GM21367 (cell line): ENCODE results near the gene ANKRD13A.
"Not testable (repeated sequence)": the region's sequence is repeated elsewhere in the genome, so short reads cannot be mapped to it uniquely, and the experiment has no call there.

ENCODE experiments used
- ATAC-seq: cut with Tn5 transposase; IDR thresholded peaks from one replicate; pipeline ENCODE4 v1.9.1; 2021; ENCODE audit not compliant: unreplicated experiment

Gene ANKRD13A

GRCh38 chr12:109983432-109984142, 15.6 kb upstream of the ANKRD13A start:
- ATAC-seq, result no peak

DNA sequence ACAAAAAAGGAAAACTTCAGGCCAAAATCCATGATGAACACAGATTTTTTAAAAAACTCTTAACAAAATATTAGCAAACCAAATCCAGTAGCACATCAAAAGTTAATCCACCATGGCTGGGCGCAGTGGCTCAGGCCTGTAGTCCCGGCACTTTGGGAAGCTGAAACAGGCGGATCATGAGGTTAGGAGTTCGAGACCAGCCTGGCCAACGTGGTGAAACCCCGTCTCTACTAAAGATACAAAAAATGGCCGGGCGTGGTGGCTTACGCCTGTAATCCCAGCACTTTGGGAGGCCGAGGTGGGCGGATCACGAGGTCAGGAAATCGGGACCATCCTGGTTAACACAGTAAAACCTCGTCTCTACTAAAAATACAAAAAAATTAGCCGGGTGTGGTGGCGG, 13.0 kb upstream of the ANKRD13A start:
- ATAC-seq, result not testable (repeated sequence)

DNA sequence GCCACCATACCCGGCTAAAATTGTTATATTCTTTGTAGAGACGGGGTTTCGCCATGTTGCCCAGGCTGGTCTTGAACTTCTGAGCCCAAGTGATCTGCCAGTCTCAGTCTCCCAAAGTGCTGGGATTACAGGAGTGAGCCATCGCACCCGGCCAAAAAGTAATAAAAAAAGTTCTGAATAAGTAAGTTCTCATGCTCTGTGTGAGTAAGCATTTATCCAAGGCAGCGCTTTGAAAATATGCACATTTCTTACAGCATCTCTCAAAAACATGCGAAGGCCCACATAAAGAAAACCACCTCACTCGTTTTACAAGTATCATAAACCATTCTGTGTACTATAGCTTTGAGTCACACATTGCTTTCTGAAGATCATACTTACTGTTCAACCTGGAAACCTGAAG, 11.6 kb upstream of the ANKRD13A start:
- no peak for ATAC-seq

DNA sequence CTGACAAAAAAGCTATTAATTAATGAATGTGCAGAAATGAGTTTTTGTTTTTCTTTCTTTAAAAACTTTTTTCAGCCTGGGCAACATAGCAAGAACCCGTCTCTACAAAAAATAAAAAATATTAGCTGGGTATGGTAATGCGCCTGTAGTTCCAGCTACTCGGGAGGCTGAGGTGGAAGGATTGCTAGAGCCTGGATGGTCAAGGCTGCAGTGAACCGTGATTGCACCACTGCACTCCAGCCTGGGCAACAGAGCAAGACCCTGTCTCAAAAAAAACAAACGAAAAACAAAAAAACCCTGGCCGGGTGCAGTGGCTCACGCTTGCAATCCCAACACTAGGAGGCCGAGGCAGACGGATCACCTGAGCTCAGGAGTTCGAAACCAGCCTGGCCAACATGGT, 11.0 kb upstream of the ANKRD13A start:
- ATAC-seq, result no peak

DNA sequence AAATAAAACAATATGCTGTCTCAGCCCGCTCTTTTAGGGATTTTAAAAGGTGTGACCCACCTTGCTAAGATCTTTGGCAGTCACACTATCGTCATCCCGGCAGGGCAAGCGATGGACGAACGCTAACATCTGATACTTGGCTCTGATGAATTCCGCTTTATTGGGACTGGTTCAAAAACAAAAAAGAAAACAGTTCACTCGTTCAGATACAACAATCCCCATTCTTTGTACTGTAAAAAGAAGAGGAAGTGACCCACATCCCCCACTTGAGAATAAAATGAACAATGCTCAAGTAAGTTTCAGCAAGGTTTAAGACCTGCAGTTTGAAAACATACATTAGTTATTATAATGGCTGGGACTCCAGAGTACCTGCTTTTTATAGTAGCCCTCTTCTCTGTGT, 10.3 kb upstream of the ANKRD13A start:
- ATAC-seq, result no peak

GRCh38 chr12:109989380-109989779, 9.8 kb upstream of the ANKRD13A start:
- ATAC-seq, result no peak

DNA sequence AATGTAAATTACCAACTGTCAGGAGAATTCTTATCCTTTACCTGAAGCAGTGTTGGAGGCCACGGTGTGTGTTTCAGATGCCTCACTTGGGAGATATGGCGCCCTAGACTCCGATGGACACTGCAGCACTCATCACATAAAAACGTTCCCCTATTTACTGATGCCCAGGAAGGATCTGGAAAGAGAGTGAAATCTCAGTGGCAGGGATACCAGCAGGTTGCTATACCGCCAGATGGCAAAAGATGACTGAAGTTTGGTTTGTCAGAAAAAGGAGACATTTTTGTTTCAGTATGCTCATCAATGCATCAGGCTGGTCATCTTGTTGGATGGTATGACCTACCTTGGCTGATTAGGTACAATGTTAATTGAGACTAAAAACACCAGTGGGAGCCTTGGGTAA, 7.6 kb upstream of the ANKRD13A start:
- no peak for ATAC-seq

- no peak for ATAC-seq
These were observed 6.1 kb upstream of the ANKRD13A start for GRCh38 chr12:109993091-109993490.

DNA sequence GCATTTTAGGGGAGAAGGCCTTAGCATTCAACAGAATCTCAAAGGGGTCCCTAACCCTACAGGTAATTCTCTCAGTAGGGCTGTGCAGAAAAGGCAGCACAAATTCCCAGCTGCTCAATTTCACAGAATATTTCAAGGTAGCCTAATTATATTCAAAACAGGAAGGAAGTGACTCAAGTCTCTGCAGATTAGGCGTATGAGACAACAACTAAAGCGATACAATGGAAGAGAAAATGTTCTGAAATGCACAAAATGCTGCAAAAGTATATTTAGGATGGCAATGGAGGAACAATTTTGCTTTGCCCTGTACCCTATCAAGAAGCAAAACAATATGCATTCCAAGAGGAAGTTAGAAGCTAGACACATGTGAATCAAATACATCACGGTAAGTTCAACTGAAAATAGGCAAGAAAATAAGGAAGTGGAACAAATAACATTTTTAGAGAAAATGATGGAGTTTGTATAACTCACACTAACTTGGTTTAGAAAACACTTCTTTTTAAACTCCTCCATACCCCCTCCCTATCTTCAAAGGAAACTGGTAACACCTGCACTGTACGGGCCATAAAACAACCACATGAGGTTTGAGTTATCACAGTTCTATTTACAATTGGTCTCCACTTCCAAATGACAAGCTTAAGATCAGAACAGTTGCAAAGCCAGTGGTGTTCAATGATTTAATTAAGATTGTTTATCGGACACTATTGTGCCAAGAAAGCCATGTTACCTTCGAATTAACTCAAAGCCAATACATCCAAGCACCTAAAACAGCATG, 4.6 kb upstream of the ANKRD13A start:
- no peak for ATAC-seq

- no peak for ATAC-seq
These were observed 3.9 kb upstream of the ANKRD13A start for GRCh38 chr12:109995361-109995685.

GRCh38 chr12:109995686-109996482, 3.3 kb upstream of the ANKRD13A start, which contains the start of gene GIT2:
TSS of gene GIT2 (minus strand) at chr12:109996368. CDS start at chr12:109996224, 144 bp downstream.
- peak; percentile 55 for ATAC-seq

DNA sequence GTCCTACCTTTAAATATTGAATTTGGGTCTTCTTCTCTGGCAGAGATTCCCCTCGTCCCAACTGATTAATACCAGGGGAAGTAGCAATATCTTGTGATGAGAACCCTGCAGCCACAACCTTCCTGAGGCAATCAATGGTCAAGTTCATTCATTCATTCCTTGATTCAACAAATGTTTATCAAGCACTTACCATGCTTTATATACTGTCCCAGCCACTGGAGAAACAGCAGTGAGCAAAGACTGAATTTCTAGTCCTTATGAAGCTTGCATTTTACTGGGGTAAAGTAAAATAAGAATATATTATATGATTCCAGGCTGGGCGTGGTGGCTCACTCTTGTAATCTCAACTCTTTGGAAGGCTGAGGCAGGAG, 2.8 kb upstream of the ANKRD13A start:
- ATAC-seq, result no peak

DNA sequence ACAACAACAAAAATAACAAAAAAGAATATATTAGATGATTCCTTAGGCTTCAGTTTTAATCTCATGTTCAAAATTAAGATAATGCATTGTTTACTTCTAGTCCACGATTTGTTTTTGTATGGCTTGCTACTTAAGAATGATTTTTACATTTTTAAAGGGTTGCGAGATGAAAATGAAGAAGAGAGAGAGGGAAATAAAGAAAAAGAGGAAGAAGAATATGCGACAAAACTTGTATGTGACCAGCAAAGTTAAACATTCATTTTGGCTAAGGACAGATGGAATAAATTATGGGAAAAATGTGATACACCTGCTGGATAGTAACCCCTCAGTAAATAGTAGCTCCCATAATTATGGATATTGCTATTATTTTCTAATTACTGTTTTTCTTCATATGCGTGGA, 1.8 kb upstream of the ANKRD13A start:
- no peak for ATAC-seq

DNA sequence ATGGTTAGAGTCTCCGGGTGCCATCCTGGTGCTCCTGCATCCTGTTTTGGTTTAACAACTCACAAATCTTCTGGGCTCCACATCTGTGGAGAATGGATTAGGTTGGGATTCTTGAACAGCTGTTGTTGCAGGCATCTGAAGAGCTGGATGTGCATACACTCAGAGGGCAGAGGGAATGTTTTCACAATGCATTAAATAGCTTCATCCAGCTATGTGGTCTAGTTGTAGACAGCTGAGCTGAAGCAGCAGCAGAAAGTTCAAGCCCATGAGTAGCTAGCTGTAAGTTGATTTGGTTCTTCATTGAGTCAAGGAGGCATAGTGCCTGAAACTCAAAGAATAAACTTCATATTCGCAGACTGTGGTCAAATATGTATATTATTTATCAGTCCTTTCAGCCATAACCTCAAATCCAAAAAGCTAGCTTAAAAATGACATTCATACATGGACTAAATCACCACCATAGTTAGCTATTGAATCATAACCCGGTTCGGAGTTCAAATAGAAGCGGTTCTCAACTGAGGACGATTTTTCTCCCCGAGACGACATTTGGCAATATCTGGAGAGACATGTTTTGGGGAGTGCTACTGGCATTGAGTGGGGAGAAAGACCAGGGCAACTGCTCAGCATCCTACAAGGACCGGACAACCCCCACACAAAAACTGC, 858 bp upstream of the ANKRD13A start:
- ATAC-seq, result no peak

DNA sequence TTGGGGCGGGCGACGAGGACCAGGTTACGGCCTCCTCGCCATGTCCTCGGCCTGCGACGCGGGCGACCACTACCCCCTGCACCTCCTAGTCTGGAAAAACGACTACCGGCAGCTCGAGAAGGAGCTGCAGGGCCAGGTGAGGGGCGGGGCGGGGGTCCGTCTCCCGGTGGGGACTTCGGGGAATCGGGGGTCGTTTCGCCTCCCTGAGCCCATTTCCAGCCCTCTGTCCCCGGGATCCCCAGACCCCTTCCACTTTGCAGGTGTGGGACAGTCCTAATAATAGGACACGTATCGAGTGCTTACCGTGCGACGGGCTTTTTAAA, 380 bp downstream of the ANKRD13A start:
- no peak for ATAC-seq

DNA sequence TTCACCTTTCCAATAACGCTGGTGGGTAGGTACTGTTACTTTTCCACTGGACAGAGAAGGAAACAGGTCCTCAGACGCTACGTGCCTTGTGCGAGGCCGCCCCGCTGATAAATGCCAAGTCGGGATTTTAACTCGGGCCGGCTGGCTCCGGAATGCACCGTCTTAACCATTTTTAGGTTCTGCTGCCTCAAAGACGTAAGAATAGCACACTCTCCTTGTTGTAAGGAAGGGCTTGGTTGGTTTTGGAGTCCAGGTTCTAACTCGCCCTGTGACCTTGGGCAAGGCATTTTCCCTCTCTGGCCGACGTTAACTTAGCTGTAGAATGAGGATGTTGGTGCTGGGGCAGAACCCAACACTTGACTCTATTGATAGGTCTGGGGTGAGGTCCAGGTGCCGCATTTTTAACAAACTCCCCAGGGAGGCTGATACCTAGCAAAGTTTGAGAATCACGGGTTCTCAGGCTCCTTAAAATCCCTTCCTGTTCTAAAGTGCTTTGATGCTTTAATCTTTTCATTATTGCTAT, 814 bp downstream of the ANKRD13A start:
- ATAC-seq, result no peak

GRCh38 chr12:110001596-110001995, 2.4 kb downstream of the ANKRD13A start:
- no peak for ATAC-seq

- no peak for ATAC-seq
These were observed 3.7 kb downstream of the ANKRD13A start for GRCh38 chr12:110002676-110003515.

DNA sequence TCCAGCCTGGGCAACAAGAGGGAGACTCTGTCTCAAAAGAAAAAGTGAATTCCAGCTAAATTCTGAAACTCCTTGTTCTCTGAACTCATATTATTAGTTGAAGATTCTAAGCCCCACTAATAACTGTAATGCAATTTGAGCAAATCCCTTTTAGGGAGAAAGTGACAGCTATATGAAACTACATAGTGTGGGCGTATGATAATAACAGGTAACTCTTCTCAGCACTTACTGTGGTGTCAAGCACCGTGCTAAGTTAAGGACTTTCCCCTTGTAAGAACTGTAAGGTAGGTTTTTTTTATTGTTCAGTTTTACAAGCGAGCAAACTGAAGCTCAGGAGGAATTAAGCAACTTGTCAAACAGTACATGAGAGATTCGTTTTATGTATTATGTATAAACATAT, 5.4 kb downstream of the ANKRD13A start:
- peak; percentile 49 for ATAC-seq

- peak; percentile 45 for ATAC-seq
These were observed 6.2 kb downstream of the ANKRD13A start for GRCh38 chr12:110005319-110005973.
